Right lung (tissue), 10 donors: ENCODE results near the gene CYP26C1. TPM values are rescaled to one million over a fixed set of nuclear protein-coding genes. Genes with fewer than 3 reads are reported as not detected.

Experiments
- DNase-seq, 2 donors: peaks; one replicate each; pipeline ENCODE4 v3.0.0-alpha.2; 2013
- long read RNA-seq, 8 donors: transcript quantifications; one replicate each; lab custom pipeline, GENCODE V29; 2026
- polyA plus RNA-seq, 5 donors: library from polyadenylated mRNA; unstranded; fragments of 120-200 nt; gene quantifications; one replicate each; pipeline versions ENCODE4 v1.2.1 to v1.2.3, GENCODE V29; 2013; ENCODE audit warnings: inconsistent platforms in 1 of 5, low replicate concordance in 1 of 5; ENCODE audit not compliant: insufficient read length in 5 of 5, insufficient read depth in 1 of 5

CYP26C1 gene, protein sequence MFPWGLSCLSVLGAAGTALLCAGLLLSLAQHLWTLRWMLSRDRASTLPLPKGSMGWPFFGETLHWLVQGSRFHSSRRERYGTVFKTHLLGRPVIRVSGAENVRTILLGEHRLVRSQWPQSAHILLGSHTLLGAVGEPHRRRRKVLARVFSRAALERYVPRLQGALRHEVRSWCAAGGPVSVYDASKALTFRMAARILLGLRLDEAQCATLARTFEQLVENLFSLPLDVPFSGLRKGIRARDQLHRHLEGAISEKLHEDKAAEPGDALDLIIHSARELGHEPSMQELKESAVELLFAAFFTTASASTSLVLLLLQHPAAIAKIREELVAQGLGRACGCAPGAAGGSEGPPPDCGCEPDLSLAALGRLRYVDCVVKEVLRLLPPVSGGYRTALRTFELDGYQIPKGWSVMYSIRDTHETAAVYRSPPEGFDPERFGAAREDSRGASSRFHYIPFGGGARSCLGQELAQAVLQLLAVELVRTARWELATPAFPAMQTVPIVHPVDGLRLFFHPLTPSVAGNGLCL
- polyA plus RNA-seq, result under 1 TPM in 4 of 5 donors, not detected in 1; 0.04 to 0.16 (median 0.06) TPM
- long read RNA-seq, donor 1, result 0 reads
- long read RNA-seq, donor 2, result 0 reads
- long read RNA-seq, donor 3, result 0 reads
- long read RNA-seq, donor 4, result 0 reads
- long read RNA-seq, donor 5, result 0 reads
- long read RNA-seq, donor 6, result 0 reads
- long read RNA-seq, donor 7, result 0 reads
- long read RNA-seq, donor 8, result 0 reads

- DNase-seq, result no peak
Observed at GRCh38 chr10:93059975-93060886, at the start of gene CYP26C1. Gene CYP26C1, plus strand, starts transcription at chr10:93060798. Its CDS starts 466 bp downstream, at chr10:93061264.

GRCh38 chr10:93015722-93016121 lies 44.9 kb upstream of the CYP26C1 start:
- DNase-seq, result no peak

GRCh38 chr10:93023013-93023650 lies 37.5 kb upstream of the CYP26C1 start:
- DNase-seq, result no peak

- DNase-seq, result no peak
Observed at GRCh38 chr10:93026072-93026471, 34.5 kb upstream of the CYP26C1 start.

- no peak for DNase-seq
Observed at GRCh38 chr10:93027508-93027907, 33.1 kb upstream of the CYP26C1 start.

DNA sequence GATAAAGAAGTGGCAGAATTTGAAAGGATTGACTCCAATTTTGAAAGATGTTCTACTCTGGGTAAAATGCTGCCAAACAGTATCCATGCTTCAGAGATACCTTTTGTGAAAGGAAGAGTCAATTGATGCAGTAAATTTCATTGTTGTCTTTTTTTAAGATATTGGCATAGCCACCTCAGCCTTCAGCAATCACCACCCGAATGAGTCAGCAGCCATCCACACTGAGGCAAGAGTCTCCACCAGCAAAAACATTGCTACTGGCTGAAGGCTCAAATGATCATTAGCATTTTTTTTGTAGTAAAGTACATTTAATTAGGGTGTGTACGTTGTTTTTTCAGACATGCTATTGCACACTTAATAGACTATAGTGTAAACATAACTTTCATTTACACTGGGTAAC lies 31.7 kb upstream of the CYP26C1 start:
- DNase-seq, result no peak

GRCh38 chr10:93030409-93030808 lies 30.2 kb upstream of the CYP26C1 start:
- DNase-seq, result no peak

GRCh38 chr10:93032105-93032808 lies 28.3 kb upstream of the CYP26C1 start:
- DNase-seq, result no peak

GRCh38 chr10:93032809-93033137 lies 27.8 kb upstream of the CYP26C1 start:
- no peak for DNase-seq

GRCh38 chr10:93034426-93034825 lies 26.2 kb upstream of the CYP26C1 start:
- no peak for DNase-seq

DNA sequence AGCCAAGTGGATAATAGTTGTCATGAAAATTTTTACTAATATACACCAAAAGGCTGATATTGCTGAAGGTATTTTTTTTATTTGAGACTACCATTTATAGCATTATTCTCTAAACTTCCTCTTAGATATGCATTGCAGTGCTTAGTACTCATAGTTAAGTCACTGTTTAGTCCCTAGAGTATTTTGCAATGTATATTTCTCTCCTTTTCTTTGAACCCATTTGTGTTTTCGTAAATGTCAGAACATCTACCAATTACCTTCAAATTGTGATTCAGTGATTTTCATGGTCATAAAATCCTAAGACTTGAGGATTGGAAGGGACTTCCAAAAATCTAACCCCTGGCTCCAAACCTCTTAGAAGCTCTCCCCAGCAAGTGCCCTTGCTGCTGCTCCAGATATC lies 21.5 kb upstream of the CYP26C1 start:
- no peak for DNase-seq

DNA sequence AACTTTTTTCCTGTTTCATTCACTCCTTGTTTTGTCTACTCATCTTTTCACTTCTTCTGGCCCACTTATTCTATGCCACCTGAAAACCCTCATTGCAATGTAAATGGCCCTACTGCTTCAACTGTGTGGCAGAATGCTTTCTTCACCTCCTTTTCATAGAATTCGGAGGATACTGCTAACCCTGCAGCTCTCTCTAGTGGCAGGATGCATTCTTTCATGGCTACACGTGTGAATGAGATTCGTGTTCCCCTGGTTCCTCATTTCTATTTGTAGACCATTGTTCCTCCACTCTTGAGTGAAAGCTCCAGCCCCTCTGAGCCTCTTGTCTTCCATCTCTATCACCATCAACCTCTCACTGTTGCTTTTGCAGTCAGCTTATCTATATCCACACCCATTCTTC lies 20.9 kb upstream of the CYP26C1 start:
- DNase-seq, result no peak

GRCh38 chr10:93054486-93054885 lies 6.1 kb upstream of the CYP26C1 start:
- no peak for DNase-seq

- DNase-seq, result no peak
Observed at GRCh38 chr10:93058139-93058538, 2.5 kb upstream of the CYP26C1 start.

DNA sequence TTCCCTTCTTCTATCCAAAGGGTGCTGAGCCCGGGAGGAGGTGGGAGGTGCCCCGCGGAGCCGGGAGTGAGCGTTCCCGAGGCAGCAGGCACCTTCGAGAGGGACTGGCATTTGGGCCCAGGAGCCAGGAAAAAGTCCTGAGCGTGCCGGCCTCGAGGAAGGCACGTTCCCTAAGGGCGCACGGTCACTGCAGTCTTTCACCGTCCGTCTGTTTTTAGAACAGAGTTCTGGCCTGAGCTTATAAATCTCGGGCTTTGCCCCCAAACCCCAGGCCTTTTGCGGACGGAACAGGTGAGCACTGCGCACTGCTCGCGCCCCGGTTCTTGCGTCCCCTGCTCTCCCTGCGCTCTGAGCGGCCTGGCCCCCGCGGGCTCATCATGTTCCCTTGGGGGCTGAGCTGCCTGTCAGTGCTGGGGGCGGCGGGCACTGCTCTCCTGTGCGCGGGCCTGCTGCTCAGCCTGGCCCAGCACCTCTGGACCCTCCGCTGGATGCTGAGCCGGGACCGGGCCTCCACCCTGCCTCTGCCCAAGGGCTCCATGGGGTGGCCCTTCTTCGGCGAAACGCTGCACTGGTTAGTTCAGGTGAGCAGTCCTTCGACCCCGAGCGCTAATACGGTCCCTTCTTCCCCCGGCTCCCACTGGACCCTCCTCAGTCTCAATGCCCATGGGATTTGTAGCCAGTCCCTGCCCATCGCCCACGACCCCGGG lies 442 bp downstream of the CYP26C1 start:
- no peak for DNase-seq

DNA sequence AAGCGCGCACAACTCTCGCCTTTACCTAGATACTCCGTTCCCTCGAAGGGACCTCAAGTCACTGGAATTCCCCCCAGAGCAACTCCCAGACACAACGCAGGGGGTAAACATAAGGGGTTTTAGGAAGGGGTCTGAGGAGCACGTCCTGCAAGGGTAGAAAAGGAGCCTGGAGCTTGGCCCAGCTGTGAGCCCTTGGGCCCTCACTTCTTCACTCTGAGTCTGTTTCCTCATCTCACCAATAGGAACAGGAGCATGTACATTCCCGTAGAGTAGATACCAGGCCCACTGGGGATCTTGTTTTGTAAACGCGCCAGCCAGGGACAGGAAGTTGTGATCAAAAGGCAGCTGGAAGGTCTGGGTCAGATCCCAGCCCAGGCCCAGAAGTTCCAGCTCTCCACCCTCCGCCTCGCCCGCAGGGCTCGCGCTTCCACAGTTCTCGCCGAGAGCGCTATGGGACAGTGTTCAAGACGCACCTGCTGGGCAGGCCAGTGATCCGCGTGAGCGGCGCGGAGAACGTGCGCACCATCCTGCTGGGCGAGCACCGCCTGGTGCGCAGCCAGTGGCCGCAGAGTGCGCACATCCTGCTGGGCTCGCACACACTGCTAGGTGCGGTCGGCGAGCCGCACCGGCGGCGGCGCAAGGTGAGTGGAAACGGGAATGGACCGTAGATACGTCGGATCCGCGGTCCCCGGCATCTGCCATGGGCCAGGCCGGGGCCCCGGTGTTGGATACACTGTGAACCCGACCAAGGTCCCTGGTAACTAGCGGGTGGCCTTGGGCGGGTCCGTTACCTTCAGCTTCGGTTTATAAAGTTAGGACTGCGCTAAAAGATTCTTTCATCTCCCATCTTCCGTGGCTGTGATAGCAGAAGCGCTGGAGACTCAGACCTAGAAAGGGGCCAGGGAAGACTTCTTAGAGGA lies 1.3 kb downstream of the CYP26C1 start:
- no peak for DNase-seq

DNA sequence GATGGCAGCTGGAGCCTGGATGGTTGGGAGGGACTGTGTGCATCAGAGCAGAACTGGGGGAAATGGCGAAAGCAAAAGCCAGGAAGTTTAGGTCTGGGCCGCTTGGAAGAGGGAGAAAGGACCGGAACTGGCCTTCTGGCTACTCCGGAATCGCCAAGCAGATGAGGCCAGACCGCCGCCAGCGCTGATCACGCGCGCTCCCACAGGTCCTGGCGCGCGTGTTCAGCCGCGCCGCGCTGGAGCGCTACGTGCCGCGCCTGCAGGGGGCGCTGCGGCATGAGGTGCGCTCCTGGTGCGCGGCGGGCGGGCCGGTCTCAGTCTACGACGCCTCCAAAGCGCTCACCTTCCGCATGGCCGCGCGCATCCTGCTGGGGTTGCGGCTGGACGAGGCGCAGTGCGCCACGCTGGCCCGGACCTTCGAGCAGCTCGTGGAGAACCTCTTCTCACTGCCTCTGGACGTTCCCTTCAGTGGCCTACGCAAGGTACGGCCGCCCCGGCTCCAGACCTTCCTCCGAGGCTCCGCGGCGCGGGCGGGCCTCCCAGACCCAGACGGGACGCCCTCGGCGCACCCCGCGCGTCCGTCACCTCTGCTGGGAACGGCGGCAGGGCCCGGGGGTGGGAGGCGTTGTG lies 2.0 kb downstream of the CYP26C1 start:
- no peak for DNase-seq

- DNase-seq, result no peak
Observed at GRCh38 chr10:93063144-93063976, 2.8 kb downstream of the CYP26C1 start.
